Choroid plexus epithelial cell (primary cell): ENCODE measurements around the gene NRXN3.

ENCODE experiments used
- DNase-seq: peaks from one replicate; pipeline ENCODE4 v3.0.0-alpha.2; 2010; ENCODE audit warnings: low read depth
- H3K4me3 ChIP-seq: 2 replicates; pipeline ENCODE4 v1.5.1; 2011; ENCODE audit warnings: low read depth, mild to moderate bottlenecking, control low read depth, low read length, moderate library complexity
- CTCF ChIP-seq: conservative IDR thresholded peaks from 2 replicates; pipeline ENCODE4 v1.5.1; 2011; ENCODE audit warnings: low read depth, mild to moderate bottlenecking, control low read depth, inconsistent platforms, low read length, moderate library complexity

Gene NRXN3

DNA sequence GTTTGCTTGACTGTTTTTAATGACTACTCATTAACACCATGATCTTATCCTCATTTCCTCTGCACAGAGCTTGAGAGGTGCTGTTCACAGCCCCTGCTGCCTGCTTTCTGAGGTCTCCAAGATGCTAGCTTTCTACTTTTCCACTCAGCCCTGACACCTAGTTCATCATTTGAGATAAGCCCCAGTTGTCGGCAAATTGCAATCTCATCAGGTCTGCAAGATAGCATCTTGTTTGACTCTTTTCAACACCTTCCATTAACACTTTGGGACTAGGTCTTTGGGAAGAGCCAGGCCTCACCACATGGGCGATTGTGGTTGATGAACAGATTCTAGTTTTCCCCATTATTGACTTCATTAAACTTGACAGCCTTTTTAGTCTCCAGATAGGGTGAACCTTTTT lies 1136.4 kb downstream of the NRXN3 start:
- no peak for DNase-seq
- H3K4me3 ChIP-seq: no peak overlapping the region
- TF ChIP-seq CTCF: no peak

- TF ChIP-seq CTCF: no peak
- peak; percentile 38 for DNase-seq
- no peak overlapping the region for H3K4me3 ChIP-seq
Observed at GRCh38 chr14:79318371-79318770, 1148.2 kb downstream of the NRXN3 start.

- no peak for DNase-seq
- no peak for TF ChIP-seq CTCF
- no peak overlapping the region for H3K4me3 ChIP-seq
Observed at GRCh38 chr14:79320561-79320960, 1150.4 kb downstream of the NRXN3 start.

DNA sequence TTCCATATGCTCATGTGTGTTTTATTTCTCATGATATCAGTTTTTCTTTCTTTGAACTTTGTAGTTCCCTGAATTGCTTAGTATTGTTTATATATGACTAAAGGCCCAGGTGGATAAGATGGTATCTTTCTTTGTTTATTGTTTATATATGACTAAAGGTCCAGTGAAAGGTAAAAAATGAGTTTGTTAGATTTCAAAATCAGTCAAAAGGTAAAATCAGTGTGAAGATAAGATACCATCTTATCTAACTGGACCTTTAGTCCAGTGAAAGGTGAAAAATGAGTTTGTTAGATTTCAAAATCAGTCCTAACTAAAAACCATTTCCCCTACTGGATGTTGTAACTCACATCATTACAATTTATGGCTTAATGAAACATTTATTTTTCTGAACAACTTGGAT lies 1150.9 kb downstream of the NRXN3 start:
- TF ChIP-seq CTCF: no peak
- no peak overlapping the region for H3K4me3 ChIP-seq

DNA sequence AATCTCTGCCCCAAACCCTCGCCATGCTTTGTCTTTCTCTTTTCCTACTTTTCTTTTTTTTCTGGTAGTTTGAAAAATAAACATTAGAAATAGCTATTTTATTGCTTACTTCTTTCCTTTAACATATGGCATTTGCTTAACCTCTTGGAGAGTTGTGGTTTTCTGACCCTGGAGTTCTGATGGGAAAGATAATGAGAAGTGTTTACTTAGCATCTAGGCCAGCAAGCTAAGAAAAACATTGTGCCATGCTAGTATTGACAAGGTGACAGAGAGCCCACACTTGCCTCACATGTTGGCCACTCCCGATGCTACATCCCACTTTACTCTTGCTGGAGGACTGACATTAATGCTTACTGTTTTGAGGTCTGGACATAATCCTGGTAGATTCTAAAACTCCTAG lies 1154.9 kb downstream of the NRXN3 start:
- TF ChIP-seq CTCF: no peak
- DNase-seq: peak; percentile 5
- H3K4me3 ChIP-seq: no peak overlapping the region

More for the DNA sequence above, 1150.9 kb downstream of the NRXN3 start:
- no peak for DNase-seq

DNA sequence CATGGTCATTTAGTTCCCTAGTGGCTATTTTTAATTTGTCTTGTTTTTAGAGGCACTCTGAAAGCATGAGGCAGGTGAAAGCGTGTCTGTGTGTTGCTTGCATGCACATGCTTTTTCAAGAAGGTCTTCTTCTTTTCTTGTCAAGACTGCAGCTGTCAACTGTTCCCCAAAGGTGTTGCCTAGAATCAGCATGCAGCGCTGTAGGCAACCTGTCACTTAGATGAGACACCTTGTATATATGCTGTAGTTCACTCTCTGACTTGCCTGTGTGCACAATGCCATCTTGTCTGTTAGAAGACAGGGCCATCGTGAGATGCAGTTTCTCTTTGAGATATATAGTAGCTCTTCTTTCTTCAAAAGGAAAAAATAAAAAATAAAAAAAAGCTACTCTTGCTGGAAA lies 1155.4 kb downstream of the NRXN3 start:
- no peak for TF ChIP-seq CTCF
- DNase-seq: no peak
- no peak overlapping the region for H3K4me3 ChIP-seq

GRCh38 chr14:79328863-79329262 lies 1158.7 kb downstream of the NRXN3 start:
- peak; percentile 30 for DNase-seq
- no peak overlapping the region for H3K4me3 ChIP-seq

More at GRCh38 chr14:79328863-79329262, 1158.7 kb downstream of the NRXN3 start:
- no peak for TF ChIP-seq CTCF
